Fibroblast of upper back skin (primary cell): Measurements from ENCODE around the gene EGFL8.

Experiments
- DNase-seq: peaks from one replicate; pipeline ENCODE4 v3.0.0-alpha.2; 2013

EGFL8 gene

DNA sequence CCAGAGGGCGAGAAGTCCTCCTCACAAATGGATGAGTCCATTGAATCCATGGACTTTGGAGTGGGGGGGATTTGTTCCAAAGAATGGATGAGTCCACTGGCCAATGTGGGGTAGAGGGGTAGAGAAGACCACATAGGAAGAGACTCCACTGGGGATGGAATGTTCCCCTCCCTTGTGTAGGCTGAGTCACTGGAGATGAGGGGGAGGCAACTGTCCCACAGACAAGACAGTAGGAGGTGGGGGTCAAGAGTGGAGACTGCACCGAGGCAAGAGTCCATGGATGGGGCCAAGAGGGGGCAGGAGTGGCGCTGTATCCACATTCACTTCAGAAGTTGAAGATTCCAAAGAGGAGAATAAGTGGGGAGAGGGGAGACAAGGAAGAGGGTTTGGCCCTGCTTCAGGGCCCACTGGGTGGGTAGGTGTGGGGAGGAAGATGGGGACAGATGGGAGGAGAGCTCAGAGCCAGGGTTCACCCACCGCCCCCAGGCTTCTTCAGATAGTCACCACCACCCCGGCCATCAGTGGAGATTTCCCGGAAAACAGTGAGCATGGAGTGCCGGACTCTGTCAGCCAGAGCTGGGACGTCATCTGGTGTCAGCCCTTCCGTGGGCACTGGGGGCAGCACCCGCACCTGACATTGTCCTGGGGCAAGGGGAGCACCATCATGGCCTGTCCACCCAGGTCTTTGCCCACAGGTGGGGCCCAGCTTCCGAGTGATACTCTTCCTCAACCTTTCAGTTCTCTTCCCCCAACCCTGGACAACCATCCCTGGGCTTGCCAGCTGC is 4.6 kb downstream of the EGFL8 start:
- peak; percentile 36 for DNase-seq

- DNase-seq: no peak
Observed at GRCh38 chr6:32170294-32170693, 5.9 kb downstream of the EGFL8 start.

- no peak for DNase-seq
Observed at GRCh38 chr6:32171234-32171633, 6.8 kb downstream of the EGFL8 start.

- DNase-seq: no peak
Observed at GRCh38 chr6:32173051-32173727, 8.8 kb downstream of the EGFL8 start.

- no peak for DNase-seq
Observed at GRCh38 chr6:32174416-32174815, 10.0 kb downstream of the EGFL8 start.

DNA sequence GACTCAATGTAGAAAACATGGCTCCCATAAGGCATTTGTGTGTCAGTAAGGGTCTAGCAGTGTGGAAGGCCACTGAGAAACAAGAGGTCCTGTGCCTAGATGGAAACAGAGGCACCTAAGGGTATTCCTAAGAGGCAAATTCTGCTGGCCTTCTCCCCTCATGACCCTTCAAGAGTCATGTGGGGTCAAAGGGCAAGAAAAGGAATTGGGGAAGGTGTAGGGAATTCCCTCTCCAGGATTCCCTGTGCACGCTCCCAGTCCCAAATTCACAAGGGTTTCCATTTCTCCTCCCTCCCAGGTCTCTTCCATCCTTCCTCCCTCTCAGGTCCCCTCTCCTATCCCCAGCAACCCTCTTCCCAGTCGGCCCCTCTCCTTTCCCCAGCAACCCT is 10.9 kb downstream of the EGFL8 start:
- no peak for DNase-seq

DNA sequence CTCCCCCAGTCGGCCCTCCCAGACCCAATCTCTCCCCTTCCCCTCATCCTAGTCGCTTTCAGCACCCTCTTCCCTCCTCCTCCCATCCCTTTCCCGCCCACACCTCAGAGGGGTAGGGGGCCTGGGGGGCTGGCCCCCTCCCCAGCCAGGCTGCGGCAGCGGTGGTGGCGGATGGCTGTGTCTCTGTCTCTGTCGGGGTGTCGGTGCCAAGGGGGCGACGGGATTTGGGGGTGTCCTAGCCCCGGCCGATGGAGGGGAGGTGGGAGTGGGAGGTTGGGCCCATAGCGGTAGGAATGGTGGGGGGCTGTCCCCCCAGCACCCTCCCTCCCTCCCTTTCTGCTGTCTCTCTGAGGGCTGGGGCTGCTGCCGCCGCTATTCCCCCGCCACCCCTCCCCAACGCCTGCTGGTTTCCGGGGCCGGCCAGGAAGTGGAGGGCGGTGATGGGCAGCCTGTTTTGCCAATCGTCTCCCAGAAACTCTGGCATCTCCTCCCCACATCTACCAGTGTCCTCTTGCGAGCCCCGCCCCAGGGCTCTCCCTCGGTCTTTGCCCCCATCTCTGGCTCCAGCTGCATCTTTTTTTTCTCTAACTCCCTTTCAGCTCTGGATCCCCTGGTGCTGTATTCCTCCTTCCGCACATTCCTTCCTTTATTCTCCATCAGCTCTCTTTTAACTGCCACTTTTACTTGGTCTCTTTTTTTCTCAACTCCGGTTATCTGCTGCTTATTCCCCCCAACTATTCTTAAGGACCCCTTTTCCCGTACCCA is 11.5 kb downstream of the EGFL8 start, which contains the start of gene AGPAT1:
TSS of gene AGPAT1 (minus strand) at position 374 of the 765 bp plus-strand sequence. CDS start 4,588 bp downstream, outside the sequence.
- peak; percentile 97 for DNase-seq

DNA sequence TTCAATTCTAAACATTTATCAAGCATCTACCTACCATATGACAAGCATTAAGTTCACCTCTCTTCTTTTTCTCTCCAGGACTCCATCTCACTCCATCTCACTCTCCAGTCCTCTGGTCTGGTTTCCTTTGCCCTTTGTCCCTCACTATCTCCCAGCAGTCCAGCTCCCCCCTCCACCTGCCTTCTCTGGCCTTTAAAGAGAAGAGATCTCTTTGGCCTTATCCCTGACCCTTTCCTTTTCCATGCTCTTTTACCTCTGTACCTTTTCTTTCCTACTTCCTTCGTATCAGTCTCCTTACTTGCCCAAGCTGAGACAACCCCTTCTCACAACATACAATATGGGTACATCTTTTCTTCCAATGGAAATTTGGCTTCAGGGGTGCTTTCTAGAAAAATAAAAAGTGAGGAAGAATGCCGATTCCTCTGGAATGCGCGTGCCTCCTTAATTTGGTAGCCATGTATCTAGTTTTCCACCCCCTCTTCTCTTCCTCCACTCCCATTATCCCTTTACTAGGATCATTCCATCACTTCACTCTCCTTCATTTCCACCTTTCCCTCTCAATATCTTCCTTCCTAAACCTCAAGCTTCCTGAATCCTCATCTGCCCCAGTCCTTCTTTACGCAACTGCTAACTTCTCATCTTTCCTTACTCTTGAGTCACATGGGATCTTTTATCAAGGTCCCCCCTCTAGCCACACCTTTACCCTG is 12.2 kb downstream of the EGFL8 start:
- DNase-seq: peak; percentile 51

- DNase-seq: no peak
Observed at GRCh38 chr6:32177183-32177787, 12.9 kb downstream of the EGFL8 start.

DNA sequence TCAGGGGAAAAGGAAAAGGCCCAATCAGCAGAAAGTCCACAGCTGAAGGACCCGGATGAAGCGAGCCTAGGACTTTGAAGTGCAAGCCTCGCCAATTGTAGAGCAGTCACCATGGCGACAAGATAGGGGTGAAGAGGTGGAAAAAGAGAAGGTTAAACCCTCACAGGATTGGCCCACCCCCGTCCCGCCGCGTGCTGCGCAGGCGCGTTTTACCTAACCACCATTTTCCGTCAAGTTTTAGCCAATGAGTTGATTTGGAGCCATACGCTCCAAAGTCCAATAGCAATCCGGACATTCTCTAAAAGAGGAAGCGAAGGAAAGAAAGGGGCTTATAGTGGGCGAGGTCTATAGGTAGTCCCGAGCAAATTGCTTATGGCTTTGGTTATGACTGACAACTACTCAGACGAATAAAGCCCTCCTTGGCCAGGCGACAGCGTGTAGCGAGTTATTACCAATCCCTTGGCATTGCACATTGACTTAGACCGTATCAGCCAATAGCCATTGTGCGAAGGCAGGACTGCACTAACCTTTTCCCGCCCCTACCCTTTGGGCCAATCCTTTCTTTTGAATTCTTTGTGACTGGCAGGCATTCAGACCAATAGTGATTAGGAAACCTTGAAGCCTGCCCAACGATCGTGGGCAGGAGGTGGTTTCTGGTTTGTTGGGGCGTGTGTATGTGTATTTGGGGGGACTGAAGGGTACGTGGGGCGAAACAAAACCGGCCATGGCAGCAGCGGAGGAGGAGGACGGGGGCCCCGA is 13.6 kb downstream of the EGFL8 start, which contains the start of gene RNF5:
TSS of gene RNF5 (plus strand) at position 618 of the 759 bp plus-strand sequence. CDS start at position 725, 107 bp downstream.
- DNase-seq: peak; percentile 100

GRCh38 chr6:32178547-32179440 is 14.4 kb downstream of the EGFL8 start:
- no peak for DNase-seq

- no peak for DNase-seq
Observed at GRCh38 chr6:32179766-32180405, 15.5 kb downstream of the EGFL8 start.

DNA sequence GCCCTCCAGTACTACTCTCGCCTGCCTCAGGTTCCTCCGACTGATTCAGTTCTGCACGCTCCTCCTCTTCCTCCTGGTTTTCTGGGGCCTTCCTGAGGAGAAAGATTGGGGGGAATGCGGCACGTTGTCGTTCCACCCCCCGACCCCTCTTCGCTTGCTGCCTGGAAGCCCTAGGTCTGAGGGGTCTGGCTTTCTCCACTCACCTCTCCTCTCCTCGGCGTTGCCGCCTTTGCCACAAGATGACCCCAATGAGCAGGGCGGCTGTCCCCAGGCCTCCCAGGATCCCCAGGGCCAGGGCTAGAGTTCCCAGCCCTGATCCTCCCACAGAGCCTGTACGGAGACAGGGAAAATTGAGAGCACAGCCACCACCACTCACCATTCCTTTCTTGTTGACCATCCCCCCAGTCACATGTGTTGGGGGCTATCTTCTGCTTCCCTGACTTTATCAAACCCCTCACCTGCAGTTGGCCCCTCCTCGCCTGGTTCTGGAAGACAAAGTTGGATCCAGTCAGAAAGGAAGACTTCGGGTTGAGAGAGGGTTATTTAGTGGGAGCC is 16.8 kb downstream of the EGFL8 start:
- no peak for DNase-seq

DNA sequence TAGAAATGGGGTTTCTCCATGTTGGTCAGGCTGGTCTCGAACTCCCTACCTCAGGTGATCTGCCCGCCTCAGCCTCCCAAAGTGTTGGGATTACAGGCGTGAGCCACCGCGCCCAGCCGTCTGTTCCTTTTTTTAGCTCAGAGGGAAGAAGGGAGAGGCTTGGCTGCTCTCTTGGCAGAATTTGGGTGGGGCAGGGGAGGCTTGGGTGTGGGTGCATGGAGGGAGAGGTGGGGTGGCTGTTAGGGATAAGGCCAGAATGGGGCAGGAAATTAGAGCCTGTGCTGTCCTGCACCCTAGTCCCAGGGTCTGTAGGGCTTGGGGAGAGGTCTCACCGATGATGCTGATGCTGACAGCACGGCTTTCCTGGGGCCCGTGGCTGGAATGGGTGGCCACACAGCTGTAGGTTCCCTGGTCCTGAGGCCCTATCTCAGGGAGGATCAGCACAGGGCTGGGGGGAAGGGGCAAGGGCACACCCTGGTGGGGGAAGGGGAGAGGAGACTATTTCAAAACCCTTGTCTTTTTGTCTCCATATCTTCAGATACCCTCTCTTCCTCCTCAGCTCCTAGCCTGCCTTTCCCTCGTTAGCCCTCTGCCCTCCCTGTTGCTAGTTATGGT is 17.6 kb downstream of the EGFL8 start:
- DNase-seq: no peak

- no peak for DNase-seq
Observed at GRCh38 chr6:32182555-32182981, 18.2 kb downstream of the EGFL8 start.

DNA sequence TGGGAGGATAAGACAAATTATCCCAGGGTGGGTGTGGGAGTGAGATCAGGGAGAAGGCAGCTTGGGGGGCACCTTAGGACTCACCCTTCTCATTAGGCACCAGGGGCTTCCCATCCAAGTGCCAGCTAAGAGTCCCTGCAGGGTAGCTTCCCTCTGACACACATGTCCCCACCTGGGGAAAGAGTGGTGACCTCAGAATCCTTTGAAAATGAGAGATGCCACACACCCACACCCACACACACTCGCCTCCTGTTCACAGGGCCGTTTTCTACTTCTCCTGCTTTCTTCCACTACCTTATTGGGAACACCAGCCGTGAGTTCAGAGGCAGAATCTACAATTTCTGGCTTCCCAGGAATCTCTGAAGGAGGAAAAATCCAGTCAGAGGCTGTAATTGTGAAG is 18.6 kb downstream of the EGFL8 start:
- DNase-seq: no peak

GRCh38 chr6:32183483-32184083 is 19.2 kb downstream of the EGFL8 start:
- DNase-seq: no peak

DNA sequence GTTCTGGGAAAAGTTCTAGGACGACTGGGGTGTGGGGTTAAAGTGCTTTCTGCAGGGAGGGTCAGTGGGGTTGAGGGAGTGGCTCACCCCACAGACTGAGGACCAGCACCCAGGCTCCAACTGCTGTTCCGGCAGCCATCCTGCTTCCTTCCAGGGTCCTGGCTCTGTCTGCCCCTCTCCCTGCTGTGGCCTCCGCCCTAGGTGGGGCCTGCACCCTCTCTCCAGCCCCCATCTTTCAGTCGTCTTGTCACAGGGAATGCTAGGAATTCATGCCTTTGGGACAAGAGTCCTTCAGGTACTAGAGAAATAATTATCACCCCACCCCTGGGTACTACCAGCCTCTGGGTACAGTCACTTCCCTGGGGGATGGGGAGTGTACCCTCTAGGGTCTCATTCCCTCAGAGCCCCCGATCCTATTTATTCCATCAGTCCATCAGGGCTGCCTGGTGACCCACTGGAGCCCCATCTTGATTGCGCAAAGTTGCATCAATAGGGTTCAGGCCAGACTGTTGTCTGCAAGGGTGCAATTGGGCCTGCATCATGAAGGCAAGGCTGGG is 19.8 kb downstream of the EGFL8 start, which contains the start of gene AGER:
TSS of gene AGER (minus strand) at position 170 of the 557 bp plus-strand sequence. CDS start at position 139, 31 bp downstream.
- no peak for DNase-seq
